Tibial nerve (tissue), 4 donors: ENCODE data around the gene CARNS1. TPM values are rescaled to one million over a fixed set of nuclear protein-coding genes. Genes with fewer than 3 reads are reported as not detected.

Source experiments
- DNase-seq, 2 donors: peaks; one replicate each; pipeline ENCODE4 v3.0.0-alpha.2; 2019; ENCODE audit warnings: low spot score in 2 of 2
- H3K27ac ChIP-seq, 4 donors: fragments of 200-600 bp; sonication (generic) in 3 of 4; one replicate each; pipeline ENCODE4 v1.5.1; 2017 to 2019; ENCODE audit warnings: mild to moderate bottlenecking in 1 of 4
- H3K27me3 ChIP-seq, 2 donors: fragments of 200-600 bp; sonication (generic) in 1 of 2; one replicate each; pipeline versions ENCODE4 v1.5.1 to v1.6.0; 2017 to 2019
- H3K36me3 ChIP-seq, 3 donors: fragments of 200-600 bp; sonication (generic); one replicate each; pipeline ENCODE4 v1.5.1; 2018 to 2019
- H3K4me1 ChIP-seq, 4 donors: fragments of 200-600 bp; sonication (generic) in 3 of 4; one replicate each; pipeline ENCODE4 v1.5.1; 2017 to 2019
- H3K4me3 ChIP-seq, 4 donors: fragments of 200-600 bp; sonication (generic) in 3 of 4; one replicate each; pipeline ENCODE4 v1.5.1; 2017 to 2019; ENCODE audit warnings: mild to moderate bottlenecking in 1 of 4, moderate library complexity in 1 of 4
- H3K9me3 ChIP-seq, 4 donors: fragments of 200-600 bp; sonication (generic) in 3 of 4; one replicate each; pipeline ENCODE4 v1.5.1; 2017 to 2019
- EP300 ChIP-seq, 2 donors: sonication (generic); formaldehyde crosslinking; IDR thresholded peaks; one replicate each; pipeline ENCODE4 v1.6.1; 2017; ENCODE audit warnings: antibody characterized with exemption in 2 of 2, mild to moderate bottlenecking in 1 of 2
- POLR2A ChIP-seq, 2 donors: fragments of 450-650 bp; IDR thresholded peaks; one replicate each; pipeline ENCODE4 v1.6.1; 2017; ENCODE audit warnings: antibody characterized with exemption in 2 of 2, mild to moderate bottlenecking in 2 of 2, moderate library complexity in 2 of 2
- WGBS, 2 donors: methylation state at CpG; one replicate each; pipeline ENCODE4 v1.1.5; 2018; 5-methylcytosine and 5-hydroxymethylcytosine counted together
- total RNA-seq, 4 donors: library from RNA; depleted of rRNA; stranded (reverse); fragments of >200 nt; gene quantifications; one replicate each; pipeline ENCODE4 v1.1.0, GENCODE V29; 2016
- TF ChIP-seq, protein P1 (sequence below), 5 experiments: fragments of 200-600 bp in 3 of 5; fragments of 450-650 bp in 2 of 5; sonication (generic) in 3 of 5; IDR thresholded peaks; one replicate each; pipeline ENCODE4 v1.5.1; 2016 to 2019; ENCODE audit warnings: antibody characterized with exemption in 5 of 5, mild to moderate bottlenecking in 3 of 5, moderate library complexity in 2 of 5

Gene CARNS1
- total RNA-seq, 4 donors from 2014 or later: 1.8 to 5.9 (median 4.3) TPM

GRCh38 chr11:67432655-67433349 lies 17.3 kb downstream of the CARNS1 start:
- H3K9me3 ChIP-seq: no peaks in the 10 kb centered on the region
- no peaks in the 10 kb centered on the region for H3K27me3 ChIP-seq
- peaks cover 0 to 37% (median 12%) of the 10 kb centered on the region in 4 donors for H3K4me1 ChIP-seq
- TF ChIP-seq EP300 (IDR thresholded peaks at IDR 0.05) (no peak), POLR2A (IDR thresholded peaks at IDR 0.05) (no peak)
- TF ChIP-seq, protein P1, sequence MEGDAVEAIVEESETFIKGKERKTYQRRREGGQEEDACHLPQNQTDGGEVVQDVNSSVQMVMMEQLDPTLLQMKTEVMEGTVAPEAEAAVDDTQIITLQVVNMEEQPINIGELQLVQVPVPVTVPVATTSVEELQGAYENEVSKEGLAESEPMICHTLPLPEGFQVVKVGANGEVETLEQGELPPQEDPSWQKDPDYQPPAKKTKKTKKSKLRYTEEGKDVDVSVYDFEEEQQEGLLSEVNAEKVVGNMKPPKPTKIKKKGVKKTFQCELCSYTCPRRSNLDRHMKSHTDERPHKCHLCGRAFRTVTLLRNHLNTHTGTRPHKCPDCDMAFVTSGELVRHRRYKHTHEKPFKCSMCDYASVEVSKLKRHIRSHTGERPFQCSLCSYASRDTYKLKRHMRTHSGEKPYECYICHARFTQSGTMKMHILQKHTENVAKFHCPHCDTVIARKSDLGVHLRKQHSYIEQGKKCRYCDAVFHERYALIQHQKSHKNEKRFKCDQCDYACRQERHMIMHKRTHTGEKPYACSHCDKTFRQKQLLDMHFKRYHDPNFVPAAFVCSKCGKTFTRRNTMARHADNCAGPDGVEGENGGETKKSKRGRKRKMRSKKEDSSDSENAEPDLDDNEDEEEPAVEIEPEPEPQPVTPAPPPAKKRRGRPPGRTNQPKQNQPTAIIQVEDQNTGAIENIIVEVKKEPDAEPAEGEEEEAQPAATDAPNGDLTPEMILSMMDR (IDR thresholded peaks at IDR 0.05): no peak
- H3K4me3 ChIP-seq: no peak overlapping the region
- WGBS, 2 donors: 89 to 90% methylated on average over 13 to 22 of the region's 22 CpGs
- H3K36me3 ChIP-seq: peaks cover 0 to 82% (median 19%) of the 10 kb centered on the region in 3 donors
- no peak overlapping the region for H3K27ac ChIP-seq
- no peak for DNase-seq

GRCh38 chr11:67433536-67434394 lies 18.3 kb downstream of the CARNS1 start:
- H3K36me3 ChIP-seq: peaks cover 0 to 91% (median 19%) of the 10 kb centered on the region in 3 donors
- DNase-seq: no peak
- H3K4me1 ChIP-seq: peaks cover 0 to 34% (median 12%) of the 10 kb centered on the region in 4 donors
- no peak overlapping the region for H3K27ac ChIP-seq
- TF ChIP-seq EP300 (IDR thresholded peaks at IDR 0.05) (no peak), POLR2A (IDR thresholded peaks at IDR 0.05) (no peak)
- TF ChIP-seq, protein P1 (IDR thresholded peaks at IDR 0.05): no peak
- H3K9me3 ChIP-seq: no peaks in the 10 kb centered on the region
- H3K27me3 ChIP-seq: no peaks in the 10 kb centered on the region
- 84 to 85% methylated on average over 12 to 16 of the region's 22 CpGs for WGBS, 2 donors
- no peak overlapping the region for H3K4me3 ChIP-seq

DNA sequence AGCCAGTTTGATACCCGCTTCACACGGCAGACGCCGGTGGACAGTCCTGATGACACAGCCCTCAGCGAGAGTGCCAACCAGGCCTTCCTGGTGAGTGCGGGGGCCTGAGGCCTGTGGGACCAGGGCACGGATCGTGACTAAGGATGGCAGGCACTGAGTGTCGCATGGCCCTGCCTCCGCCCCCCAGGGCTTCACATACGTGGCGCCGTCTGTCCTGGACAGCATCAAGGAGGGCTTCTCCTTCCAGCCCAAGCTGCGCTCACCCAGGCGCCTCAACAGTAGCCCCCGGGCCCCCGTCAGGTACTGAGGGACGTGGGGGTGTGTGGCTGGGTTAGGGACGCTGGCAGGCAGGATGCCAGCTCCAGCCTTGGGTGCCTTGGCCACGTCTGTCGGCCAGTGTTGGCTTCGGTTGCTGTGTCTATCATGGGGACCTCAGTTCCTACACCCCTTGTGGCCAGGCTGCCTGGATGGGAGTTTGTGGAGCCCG lies 19.0 kb downstream of the CARNS1 start:
- Histone ChIP-seq H3K4me1 (peaks cover 0 to 31% (median 9%) of the 10 kb centered on the region in 4 donors), H3K27me3 (no peaks in the 10 kb centered on the region), H3K27ac (no peak overlapping the region), H3K9me3 (no peaks in the 10 kb centered on the region), H3K36me3 (peaks cover 0 to 97% (median 19%) of the 10 kb centered on the region in 3 donors), H3K4me3 (no peak overlapping the region)
- 79 to 100% methylated on average over 1 to 18 of the region's 23 CpGs for WGBS, 2 donors
- no peak for TF ChIP-seq EP300 (IDR thresholded peaks at IDR 0.05)
- TF ChIP-seq, protein P1 (IDR thresholded peaks at IDR 0.05): no peak
- TF ChIP-seq POLR2A (IDR thresholded peaks at IDR 0.05): no peak
- DNase-seq: no peak

DNA sequence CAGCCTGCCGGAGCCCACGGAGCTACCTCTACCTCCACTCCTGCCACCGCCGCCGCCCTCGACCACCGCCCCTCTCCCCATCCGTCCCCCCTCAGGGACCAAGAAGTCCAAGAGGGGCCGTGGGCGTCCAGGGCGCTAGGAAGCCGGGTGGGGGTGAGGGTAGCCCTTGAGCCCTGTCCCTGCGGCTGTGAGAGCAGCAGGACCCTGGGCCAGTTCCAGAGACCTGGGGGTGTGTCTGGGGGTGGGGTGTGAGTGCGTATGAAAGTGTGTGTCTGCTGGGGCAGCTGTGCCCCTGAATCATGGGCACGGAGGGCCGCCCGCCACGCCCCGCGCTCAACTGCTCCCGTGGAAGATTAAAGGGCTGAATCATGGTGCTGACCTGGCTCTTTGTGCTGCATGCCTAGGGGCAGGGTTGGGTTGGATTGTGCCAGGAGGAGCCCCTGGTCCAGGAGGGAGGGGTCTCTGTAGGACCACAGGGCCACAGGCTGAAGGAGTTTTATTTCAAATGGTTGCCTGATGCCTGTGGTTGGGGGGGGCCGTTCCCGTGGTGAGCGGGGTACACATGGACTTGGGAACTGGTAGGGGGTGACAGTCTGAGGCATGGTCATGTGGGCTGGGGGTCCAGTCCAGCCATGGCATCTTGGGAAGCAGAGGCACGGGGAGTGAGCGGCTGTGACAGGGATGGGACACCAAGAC lies 19.7 kb downstream of the CARNS1 start:
- 81 to 82% methylated on average over 26 of the region's 26 CpGs for WGBS, 2 donors
- no peaks in the 10 kb centered on the region for H3K27me3 ChIP-seq
- no peaks in the 10 kb centered on the region for H3K9me3 ChIP-seq
- H3K27ac ChIP-seq: peak overlapping the region in 1 of 4 donors; percentile 40
- TF ChIP-seq EP300 (IDR thresholded peaks at IDR 0.05) (no peak), POLR2A (IDR thresholded peaks at IDR 0.05) (no peak)
- TF ChIP-seq, protein P1 (IDR thresholded peaks at IDR 0.05): no peak
- peaks cover 0 to 31% (median 10%) of the 10 kb centered on the region in 4 donors for H3K4me1 ChIP-seq
- H3K4me3 ChIP-seq: no peak overlapping the region
- no peak for DNase-seq
- H3K36me3 ChIP-seq: peaks cover 0 to 97% (median 19%) of the 10 kb centered on the region in 3 donors
